ENCODE data around the gene ZNF410. TPM values are rescaled to one million over a fixed set of nuclear protein-coding genes. Genes with fewer than 3 reads are reported as not detected.
"Not testable (repeated sequence)": the region's sequence is repeated elsewhere in the genome, so short reads cannot be mapped to it uniquely, and the experiment has no call there.

Gene ZNF410
- total and polyA plus RNA-seq, 9 donors = 37.0 to 71.4 (median 54.4) TPM

GRCh38 chr14:73887694-73888459 lies 1.2 kb downstream of the ZNF410 start:
- peak overlapping the region in 1 of 2 donors; percentile 90 for H3K27ac ChIP-seq
- H3K27me3 ChIP-seq = no peaks in the 10 kb centered on the region
- peak overlapping the region; percentile 77 for H3K4me3 ChIP-seq
- no peak for DNase-seq
- no peaks in the 10 kb centered on the region for H3K9me3 ChIP-seq
- intact Hi-C loops (cut with DNase I) = loop anchor here in 2 of 4 donors (2.0 to 10.0 kb wide), 2 partner anchors 63 to 127 kb away; partner anchors contain the start of genes BBOF1 (in 1 of the 2), COQ6 (in 1 of the 2), ENTPD5 (in 1 of the 2) and FAM161B (in 1 of the 2)
- TF ChIP-seq EP300 (IDR thresholded peaks at IDR 0.05) (no peak), POLR2A (IDR thresholded peaks at IDR 0.05) (no peak), CTCF (IDR thresholded peaks at IDR 0.05) (no peak)
- peaks cover 3% of the 10 kb centered on the region for H3K4me1 ChIP-seq (ENCODE audit: insufficient read depth)
- 13 to 20% (median 15%) methylated on average over 7 of the region's 7 CpGs for WGBS, 3 donors
- H3K36me3 ChIP-seq = no peaks in the 10 kb centered on the region

- intact Hi-C loops (cut with DNase I) = loop anchor here in 1 of 4 donors (10.0 kb wide), 1 partner anchor 126 kb away; the partner anchor contains the start of genes BBOF1 and ENTPD5
- Histone ChIP-seq H3K36me3 (no peaks in the 10 kb centered on the region), H3K4me1 (ENCODE audit: insufficient read depth) (peaks cover 3% of the 10 kb centered on the region), H3K27me3 (no peaks in the 10 kb centered on the region), H3K27ac (no peak overlapping the region), H3K4me3 (no peak overlapping the region), H3K9me3 (no peaks in the 10 kb centered on the region)
- 11 to 17% (median 14%) methylated on average over 3 of the region's 3 CpGs for WGBS, 3 donors
- no peak for DNase-seq
- no peak for TF ChIP-seq CTCF (IDR thresholded peaks at IDR 0.05)
- TF ChIP-seq EP300 (IDR thresholded peaks at IDR 0.05) = no peak
- no peak for TF ChIP-seq POLR2A (IDR thresholded peaks at IDR 0.05)
Observed at GRCh38 chr14:73888460-73888725, 1.7 kb downstream of the ZNF410 start.

- Histone ChIP-seq H3K9me3 (no peaks in the 10 kb centered on the region), H3K27me3 (no peaks in the 10 kb centered on the region), H3K4me3 (no peak overlapping the region), H3K27ac (no peak overlapping the region), H3K4me1 (ENCODE audit: insufficient read depth) (peaks cover 3% of the 10 kb centered on the region), H3K36me3 (no peaks in the 10 kb centered on the region)
- WGBS, 3 donors = 48 to 57% (median 51%) methylated on average over 2 of the region's 2 CpGs
- intact Hi-C loops (cut with DNase I) = loop anchor here in 1 of 4 donors (10.0 kb wide), 1 partner anchor 126 kb away; the partner anchor contains the start of genes BBOF1 and ENTPD5
- DNase-seq = no peak
- TF ChIP-seq EP300 (IDR thresholded peaks at IDR 0.05) = no peak
- no peak for TF ChIP-seq POLR2A (IDR thresholded peaks at IDR 0.05)
- no peak for TF ChIP-seq CTCF (IDR thresholded peaks at IDR 0.05)
Observed at GRCh38 chr14:73888971-73889370, 2.3 kb downstream of the ZNF410 start.

- Histone ChIP-seq H3K9me3 (no peaks in the 10 kb centered on the region), H3K4me3 (no peak overlapping the region), H3K4me1 (ENCODE audit: insufficient read depth) (peaks cover 3% of the 10 kb centered on the region), H3K36me3 (no peaks in the 10 kb centered on the region), H3K27ac (no peak overlapping the region), H3K27me3 (no peaks in the 10 kb centered on the region)
- intact Hi-C loops (cut with DNase I) = loop anchor here in 1 of 4 donors (10.0 kb wide), 1 partner anchor 125 kb away; the partner anchor contains the start of genes BBOF1 and ENTPD5
- WGBS, 3 donors = 72 to 84% (median 75%) methylated on average over 5 of the region's 5 CpGs
- no peak for DNase-seq
- TF ChIP-seq POLR2A (IDR thresholded peaks at IDR 0.05) = no peak
- no peak for TF ChIP-seq EP300 (IDR thresholded peaks at IDR 0.05)
- TF ChIP-seq CTCF (IDR thresholded peaks at IDR 0.05) = no peak
Observed at GRCh38 chr14:73889376-73889775, 2.7 kb downstream of the ZNF410 start.

- intact Hi-C loops (cut with DNase I); H3K9me3 ChIP-seq; H3K27me3 ChIP-seq; H3K4me1 ChIP-seq (ENCODE audit: insufficient read depth); H3K27ac ChIP-seq; DNase-seq; H3K4me3 ChIP-seq; H3K36me3 ChIP-seq: not testable (repeated sequence)
- WGBS, 3 donors = 88 to 92% (median 90%) methylated on average over 6 of the region's 6 CpGs
Observed at GRCh38 chr14:73894180-73894687, 7.6 kb downstream of the ZNF410 start.

All from ovary (tissue), 9 donors.